ENCODE measurements around the gene NUP93. TPM values are rescaled to one million over a fixed set of nuclear protein-coding genes. Genes with fewer than 3 reads are reported as not detected.

Gene NUP93
- polyA plus RNA-seq, 2 of the 4 experiments (the other 2 are of a cell fraction) = 87.3 to 91.4 TPM

DNA sequence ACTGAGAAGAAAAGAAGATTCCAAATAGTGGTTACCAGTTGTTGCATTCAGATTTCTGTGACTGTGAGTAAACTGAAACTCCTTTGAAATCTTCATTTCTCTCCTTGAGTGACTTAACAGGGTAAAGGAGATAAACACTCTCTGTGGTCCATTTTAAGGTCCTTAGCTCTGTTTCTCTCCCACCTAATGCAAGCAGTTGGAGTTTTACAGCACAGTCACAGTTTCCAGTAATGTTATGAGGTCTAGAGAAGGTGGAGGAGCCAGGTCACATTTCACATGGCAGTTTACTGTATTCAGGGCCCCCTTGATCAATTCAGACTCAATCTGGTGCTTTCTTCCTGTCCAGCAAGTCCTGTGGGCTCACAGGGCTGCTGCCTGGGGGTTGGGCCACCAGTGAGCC is 102.8 kb downstream of the NUP93 start:
- H3K4me2 ChIP-seq = no peak overlapping the region
- no peaks in the 10 kb centered on the region for H3K4me1 ChIP-seq
- no peak for DNase-seq (ENCODE audit: low read depth in 1 of 2, low spot score in 1 of 2)
- no peak for FAIRE-seq
- H3K27ac ChIP-seq = no peak overlapping the region
- no peak overlapping the region for H3K4me3 ChIP-seq
- TF ChIP-seq HEYL (CRISPR knock-in tag; IDR thresholded peaks at IDR 0.05) (no peak), RNF2 (IDR thresholded peaks at IDR 0.05; ENCODE audit: borderline replicate concordance, low read depth) (no peak), JUNB (IDR thresholded peaks at IDR 0.05) (no peak), ZFP36 (IDR thresholded peaks at IDR 0.05; ENCODE audit: borderline replicate concordance, partially characterized antibody) (no peak), POLR2AphosphoS2 (conservative IDR thresholded peaks at IDR 0.05; ENCODE audit: low read length) (no peak), NPAS2 (CRISPR knock-in tag; IDR thresholded peaks at IDR 0.05; ENCODE audit: borderline replicate concordance) (no peak), ELK1 (IDR thresholded peaks at IDR 0.05; ENCODE audit: low read depth, low read length) (no peak), GATA3 (IDR thresholded peaks at IDR 0.05; ENCODE audit: borderline replicate concordance) (no peak), CEBPB (IDR thresholded peaks at IDR 0.05) (no peak)
- TF ChIP-seq, protein P1, sequence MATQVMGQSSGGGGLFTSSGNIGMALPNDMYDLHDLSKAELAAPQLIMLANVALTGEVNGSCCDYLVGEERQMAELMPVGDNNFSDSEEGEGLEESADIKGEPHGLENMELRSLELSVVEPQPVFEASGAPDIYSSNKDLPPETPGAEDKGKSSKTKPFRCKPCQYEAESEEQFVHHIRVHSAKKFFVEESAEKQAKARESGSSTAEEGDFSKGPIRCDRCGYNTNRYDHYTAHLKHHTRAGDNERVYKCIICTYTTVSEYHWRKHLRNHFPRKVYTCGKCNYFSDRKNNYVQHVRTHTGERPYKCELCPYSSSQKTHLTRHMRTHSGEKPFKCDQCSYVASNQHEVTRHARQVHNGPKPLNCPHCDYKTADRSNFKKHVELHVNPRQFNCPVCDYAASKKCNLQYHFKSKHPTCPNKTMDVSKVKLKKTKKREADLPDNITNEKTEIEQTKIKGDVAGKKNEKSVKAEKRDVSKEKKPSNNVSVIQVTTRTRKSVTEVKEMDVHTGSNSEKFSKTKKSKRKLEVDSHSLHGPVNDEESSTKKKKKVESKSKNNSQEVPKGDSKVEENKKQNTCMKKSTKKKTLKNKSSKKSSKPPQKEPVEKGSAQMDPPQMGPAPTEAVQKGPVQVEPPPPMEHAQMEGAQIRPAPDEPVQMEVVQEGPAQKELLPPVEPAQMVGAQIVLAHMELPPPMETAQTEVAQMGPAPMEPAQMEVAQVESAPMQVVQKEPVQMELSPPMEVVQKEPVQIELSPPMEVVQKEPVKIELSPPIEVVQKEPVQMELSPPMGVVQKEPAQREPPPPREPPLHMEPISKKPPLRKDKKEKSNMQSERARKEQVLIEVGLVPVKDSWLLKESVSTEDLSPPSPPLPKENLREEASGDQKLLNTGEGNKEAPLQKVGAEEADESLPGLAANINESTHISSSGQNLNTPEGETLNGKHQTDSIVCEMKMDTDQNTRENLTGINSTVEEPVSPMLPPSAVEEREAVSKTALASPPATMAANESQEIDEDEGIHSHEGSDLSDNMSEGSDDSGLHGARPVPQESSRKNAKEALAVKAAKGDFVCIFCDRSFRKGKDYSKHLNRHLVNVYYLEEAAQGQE (IDR thresholded peaks at IDR 0.05) = no peak
- TF ChIP-seq, protein P2, sequence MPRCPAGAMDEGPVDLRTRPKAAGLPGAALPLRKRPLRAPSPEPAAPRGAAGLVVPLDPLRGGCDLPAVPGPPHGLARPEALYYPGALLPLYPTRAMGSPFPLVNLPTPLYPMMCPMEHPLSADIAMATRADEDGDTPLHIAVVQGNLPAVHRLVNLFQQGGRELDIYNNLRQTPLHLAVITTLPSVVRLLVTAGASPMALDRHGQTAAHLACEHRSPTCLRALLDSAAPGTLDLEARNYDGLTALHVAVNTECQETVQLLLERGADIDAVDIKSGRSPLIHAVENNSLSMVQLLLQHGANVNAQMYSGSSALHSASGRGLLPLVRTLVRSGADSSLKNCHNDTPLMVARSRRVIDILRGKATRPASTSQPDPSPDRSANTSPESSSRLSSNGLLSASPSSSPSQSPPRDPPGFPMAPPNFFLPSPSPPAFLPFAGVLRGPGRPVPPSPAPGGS (IDR thresholded peaks at IDR 0.05) = no peak
- ChIA-PET CTCF (interaction anchor here (1.3 to 1.8 kb wide), 2 partner anchors 9 to 16 kb away, joined by 4 to 8 read pairs; no protein-coding TSS in a partner anchor), POLR2A (no interaction called here)
- ATAC-seq = no peak
- H3K9me3 ChIP-seq = no peaks in the 10 kb centered on the region

- ChIA-PET CTCF (interaction anchor here (0.6 to 1.3 kb wide), 2 partner anchors 15 to 18 kb away, joined by 4 read pairs; no protein-coding TSS in a partner anchor), POLR2A (no interaction called here)
- TF ChIP-seq HES2 (IDR thresholded peaks at IDR 0.05) = no peak
- no peak for TF ChIP-seq JUNB (IDR thresholded peaks at IDR 0.05)
- TF ChIP-seq, protein P3, sequence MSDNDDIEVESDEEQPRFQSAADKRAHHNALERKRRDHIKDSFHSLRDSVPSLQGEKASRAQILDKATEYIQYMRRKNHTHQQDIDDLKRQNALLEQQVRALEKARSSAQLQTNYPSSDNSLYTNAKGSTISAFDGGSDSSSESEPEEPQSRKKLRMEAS (IDR thresholded peaks at IDR 0.05) = no peak
These were observed 103.5 kb downstream of the NUP93 start for GRCh38 chr16:56833243-56833970.

DNA sequence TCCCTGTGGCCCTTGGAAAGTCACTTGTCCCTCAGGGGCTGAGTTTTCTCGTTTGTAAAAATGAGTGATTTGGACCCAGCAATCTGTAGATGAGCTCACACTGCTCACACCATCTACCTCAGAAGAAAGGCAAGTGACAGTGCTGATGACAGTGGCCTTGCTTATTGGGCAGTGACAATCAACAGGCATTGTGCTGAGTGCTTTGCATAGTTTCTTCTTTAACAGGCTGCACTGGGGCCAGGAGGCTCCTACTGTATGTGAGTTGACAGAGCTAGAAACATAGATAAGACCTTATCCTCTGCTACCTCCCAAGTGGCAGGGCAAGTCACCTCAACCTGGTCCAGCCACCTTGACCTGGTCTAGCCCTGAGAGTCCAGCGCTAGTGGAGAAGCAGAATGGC is 105.4 kb downstream of the NUP93 start:
- ChIA-PET POLR2A (no interaction called here), CTCF (interaction anchor here (0.5 kb wide), 1 partner anchor 13 kb away, joined by 3 read pairs; no protein-coding TSS in a partner anchor)
- no peaks in the 10 kb centered on the region for H3K4me1 ChIP-seq
- H3K27ac ChIP-seq = no peak overlapping the region
- DNase-seq (ENCODE audit: low read depth in 1 of 2, low spot score in 1 of 2) (no peak), ATAC-seq (no peak), FAIRE-seq (no peak)
- 71% methylated on average over 2 of the region's 2 CpGs for WGBS (ENCODE audit: missing lambda C conversion rate)
- no peak overlapping the region for H3K4me2 ChIP-seq
- no peaks in the 10 kb centered on the region for H3K9me3 ChIP-seq
- no peak overlapping the region for H3K4me3 ChIP-seq
- no peak for TF ChIP-seq EHF (CRISPR knock-in tag; IDR thresholded peaks at IDR 0.05)
- TF ChIP-seq FOSB (CRISPR knock-in tag; IDR thresholded peaks at IDR 0.05) = no peak
- no peak for TF ChIP-seq POLR2A (IDR thresholded peaks at IDR 0.05; ENCODE audit: low read length)
- TF ChIP-seq HOXB5 (CRISPR knock-in tag; IDR thresholded peaks at IDR 0.05) = no peak
- no peak for TF ChIP-seq NPAS2 (CRISPR knock-in tag; IDR thresholded peaks at IDR 0.05; ENCODE audit: borderline replicate concordance)
- no peak for TF ChIP-seq HEYL (CRISPR knock-in tag; IDR thresholded peaks at IDR 0.05)
- TF ChIP-seq ZSCAN20 (CRISPR knock-in tag; IDR thresholded peaks at IDR 0.05) = no peak
- no peak for TF ChIP-seq ELK1 (IDR thresholded peaks at IDR 0.05; ENCODE audit: low read depth, low read length)
- TF ChIP-seq ZFP36 (IDR thresholded peaks at IDR 0.05; ENCODE audit: borderline replicate concordance, partially characterized antibody) = no peak
- no peak for TF ChIP-seq GATA3 (IDR thresholded peaks at IDR 0.05; ENCODE audit: borderline replicate concordance)
- TF ChIP-seq, protein P3 (IDR thresholded peaks at IDR 0.05) = no peak
- TF ChIP-seq, protein P1 (IDR thresholded peaks at IDR 0.05) = no peak
- TF ChIP-seq ZC3H11A (IDR thresholded peaks at IDR 0.05) = no peak

More at GRCh38 chr16:56833243-56833970, 103.5 kb downstream of the NUP93 start:
- Histone ChIP-seq H3K27ac (no peak overlapping the region), H3K4me1 (no peaks in the 10 kb centered on the region), H3K4me2 (no peak overlapping the region), H3K4me3 (no peak overlapping the region), H3K9me3 (no peaks in the 10 kb centered on the region)
- ATAC-seq (no peak), DNase-seq (ENCODE audit: low read depth in 1 of 2, low spot score in 1 of 2) (no peak), FAIRE-seq (no peak)
- WGBS (ENCODE audit: missing lambda C conversion rate) = 92% methylated on average over 9 of the region's 9 CpGs
